GM23248 (cell line): ENCODE measurements around the gene YARS2.

Source experiments
- EZH2 ChIP-seq: fragments of 200-600 bp; sonication (generic); IDR thresholded peaks from 2 replicates; pipeline ENCODE4 v1.6.1; 2018; ENCODE audit warnings: antibody characterized with exemption, mild to moderate bottlenecking; ENCODE audit not compliant: insufficient read depth, poor library complexity, severe bottlenecking
- EZH2phosphoT487 ChIP-seq: fragments of 200-600 bp; sonication (generic); IDR thresholded peaks from 2 replicates; pipeline ENCODE4 v1.6.1; 2018; ENCODE audit warnings: antibody characterized with exemption, moderate library complexity, mild to moderate bottlenecking, low read depth; ENCODE audit not compliant: insufficient read depth

- TF ChIP-seq EZH2 (no peak), EZH2phosphoT487 (no peak)
Measured at GRCh38 chr12:32708926-32709325, 46.8 kb downstream of the YARS2 start.
